ENCODE measurements around the gene COX6A2. TPM values are rescaled to one million over a fixed set of nuclear protein-coding genes. Genes with fewer than 3 reads are reported as not detected.
A peak's percentile ranks its signal among the peaks of the same experiment; 100 is the strongest.

The COX6A2 gene
- total RNA-seq, 1 donor = not detected

GRCh38 chr16:31386157-31386984 is 41.8 kb downstream of the COX6A2 start:
- no peaks in the 10 kb centered on the region for H3K9me3 ChIP-seq (ENCODE audit: low read depth, low read length)
- peaks cover 9% of the 10 kb centered on the region for H3K4me1 ChIP-seq (ENCODE audit: insufficient read depth, low read length)
- no peak for TF ChIP-seq CTCF (IDR thresholded peaks at IDR 0.05; ENCODE audit: extremely low read depth, low read depth, low read length)
- H3K27me3 ChIP-seq (ENCODE audit: insufficient read depth, low read length) = peaks cover 6% of the 10 kb centered on the region
- H3K36me3 ChIP-seq (ENCODE audit: insufficient read depth, low read length) = no peaks in the 10 kb centered on the region
- H3K27ac ChIP-seq (ENCODE audit: low read depth, low read length) = no peak overlapping the region
- no peak overlapping the region for H3K4me3 ChIP-seq (ENCODE audit: insufficient read depth, low read length)
- DNase-seq (ENCODE audit: insufficient read length, low spot score, missing footprints) = no peak
- peak overlapping the region; percentile 9 for H3K4me2 ChIP-seq (ENCODE audit: insufficient read depth, low read length)
- no peaks in the 10 kb centered on the region for H3K79me2 ChIP-seq (ENCODE audit: insufficient read depth, low read length)
- no peaks in the 10 kb centered on the region for H4K20me1 ChIP-seq (ENCODE audit: insufficient read depth, low read length)
- no peak overlapping the region for H2AFZ ChIP-seq (ENCODE audit: low read length)

GRCh38 chr16:31385680-31386079 is 42.5 kb downstream of the COX6A2 start:
- Histone ChIP-seq H3K4me3 (ENCODE audit: insufficient read depth, low read length) (no peak overlapping the region), H3K4me1 (ENCODE audit: insufficient read depth, low read length) (peaks cover 9% of the 10 kb centered on the region), H3K27me3 (ENCODE audit: insufficient read depth, low read length) (peaks cover 9% of the 10 kb centered on the region), H3K4me2 (ENCODE audit: insufficient read depth, low read length) (no peak overlapping the region), H4K20me1 (ENCODE audit: insufficient read depth, low read length) (no peaks in the 10 kb centered on the region), H3K79me2 (ENCODE audit: insufficient read depth, low read length) (no peaks in the 10 kb centered on the region), H3K9me3 (ENCODE audit: low read depth, low read length) (no peaks in the 10 kb centered on the region), H3K27ac (ENCODE audit: low read depth, low read length) (no peak overlapping the region), H2AFZ (ENCODE audit: low read length) (no peak overlapping the region), H3K36me3 (ENCODE audit: insufficient read depth, low read length) (no peaks in the 10 kb centered on the region)
- no peak for TF ChIP-seq CTCF (IDR thresholded peaks at IDR 0.05; ENCODE audit: extremely low read depth, low read depth, low read length)
- no peak for DNase-seq (ENCODE audit: insufficient read length, low spot score, missing footprints)

- Histone ChIP-seq H3K4me3 (ENCODE audit: insufficient read depth, low read length) (no peak overlapping the region), H3K4me1 (ENCODE audit: insufficient read depth, low read length) (peaks cover 9% of the 10 kb centered on the region), H3K9me3 (ENCODE audit: low read depth, low read length) (no peaks in the 10 kb centered on the region), H3K27ac (ENCODE audit: low read depth, low read length) (no peak overlapping the region), H2AFZ (ENCODE audit: low read length) (no peak overlapping the region), H4K20me1 (ENCODE audit: insufficient read depth, low read length) (no peaks in the 10 kb centered on the region), H3K79me2 (ENCODE audit: insufficient read depth, low read length) (no peaks in the 10 kb centered on the region), H3K36me3 (ENCODE audit: insufficient read depth, low read length) (no peaks in the 10 kb centered on the region), H3K4me2 (ENCODE audit: insufficient read depth, low read length) (no peak overlapping the region), H3K27me3 (ENCODE audit: insufficient read depth, low read length) (peaks cover 9% of the 10 kb centered on the region)
- peak; percentile 70 for TF ChIP-seq CTCF (IDR thresholded peaks at IDR 0.05; ENCODE audit: extremely low read depth, low read depth, low read length)
- DNase-seq (ENCODE audit: insufficient read length, low spot score, missing footprints) = peak; percentile 96
These were observed 45.5 kb downstream of the COX6A2 start for GRCh38 chr16:31382485-31383161.

GRCh38 chr16:31380201-31380600 is 48.0 kb downstream of the COX6A2 start:
- no peak for TF ChIP-seq CTCF (IDR thresholded peaks at IDR 0.05; ENCODE audit: extremely low read depth, low read depth, low read length)
- no peak for DNase-seq (ENCODE audit: insufficient read length, low spot score, missing footprints)
- Histone ChIP-seq H3K4me1 (ENCODE audit: insufficient read depth, low read length) (no peaks in the 10 kb centered on the region), H3K4me2 (ENCODE audit: insufficient read depth, low read length) (no peak overlapping the region), H3K27me3 (ENCODE audit: insufficient read depth, low read length) (peaks cover 9% of the 10 kb centered on the region), H3K79me2 (ENCODE audit: insufficient read depth, low read length) (no peaks in the 10 kb centered on the region), H3K4me3 (ENCODE audit: insufficient read depth, low read length) (no peak overlapping the region), H3K36me3 (ENCODE audit: insufficient read depth, low read length) (no peaks in the 10 kb centered on the region), H4K20me1 (ENCODE audit: insufficient read depth, low read length) (no peaks in the 10 kb centered on the region), H2AFZ (ENCODE audit: low read length) (no peak overlapping the region), H3K27ac (ENCODE audit: low read depth, low read length) (no peak overlapping the region), H3K9me3 (ENCODE audit: low read depth, low read length) (no peaks in the 10 kb centered on the region)

Measured in osteoblast (primary cell).